Suprapubic skin (tissue), 3 donors: Measurements from ENCODE around the gene NEK11.

Experiments
- POLR2A ChIP-seq, 2 donors: fragments of 450-650 bp; IDR thresholded peaks; one replicate each; pipeline ENCODE4 v1.6.1; 2017; ENCODE audit warnings: antibody characterized with exemption in 2 of 2, mild to moderate bottlenecking in 2 of 2, moderate library complexity in 2 of 2
- TF ChIP-seq, protein P1 (sequence below), 2 donors: fragments of 200-600 bp in 1 of 2; fragments of 450-650 bp in 1 of 2; sonication (generic) in 1 of 2; IDR thresholded peaks; one replicate each; pipeline ENCODE4 v1.5.1; 2016 to 2019; ENCODE audit warnings: antibody characterized with exemption in 2 of 2, mild to moderate bottlenecking in 1 of 2, moderate library complexity in 1 of 2

DNA sequence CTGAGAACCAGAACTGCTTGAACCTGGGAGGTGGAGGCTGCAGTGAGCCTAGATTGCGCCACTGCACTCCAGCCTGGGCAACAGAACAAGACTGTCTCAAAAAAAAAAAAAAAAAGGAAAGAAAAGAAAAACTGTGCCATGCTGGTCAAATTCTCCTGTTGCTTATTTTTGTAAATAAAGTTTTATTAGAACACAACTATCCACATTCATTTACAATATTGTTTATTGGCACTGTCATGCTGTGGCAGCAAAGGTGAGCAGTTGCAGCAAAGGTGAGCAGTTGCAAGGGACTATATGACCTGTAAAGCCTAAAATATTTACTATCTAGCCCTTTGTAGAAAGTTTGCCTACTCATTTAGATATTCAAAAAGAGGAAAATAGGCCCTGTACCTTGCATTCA lies 18.4 kb upstream of the NEK11 start:
- TF ChIP-seq POLR2A (IDR thresholded peaks at IDR 0.05) = no peak
- TF ChIP-seq, protein P1, sequence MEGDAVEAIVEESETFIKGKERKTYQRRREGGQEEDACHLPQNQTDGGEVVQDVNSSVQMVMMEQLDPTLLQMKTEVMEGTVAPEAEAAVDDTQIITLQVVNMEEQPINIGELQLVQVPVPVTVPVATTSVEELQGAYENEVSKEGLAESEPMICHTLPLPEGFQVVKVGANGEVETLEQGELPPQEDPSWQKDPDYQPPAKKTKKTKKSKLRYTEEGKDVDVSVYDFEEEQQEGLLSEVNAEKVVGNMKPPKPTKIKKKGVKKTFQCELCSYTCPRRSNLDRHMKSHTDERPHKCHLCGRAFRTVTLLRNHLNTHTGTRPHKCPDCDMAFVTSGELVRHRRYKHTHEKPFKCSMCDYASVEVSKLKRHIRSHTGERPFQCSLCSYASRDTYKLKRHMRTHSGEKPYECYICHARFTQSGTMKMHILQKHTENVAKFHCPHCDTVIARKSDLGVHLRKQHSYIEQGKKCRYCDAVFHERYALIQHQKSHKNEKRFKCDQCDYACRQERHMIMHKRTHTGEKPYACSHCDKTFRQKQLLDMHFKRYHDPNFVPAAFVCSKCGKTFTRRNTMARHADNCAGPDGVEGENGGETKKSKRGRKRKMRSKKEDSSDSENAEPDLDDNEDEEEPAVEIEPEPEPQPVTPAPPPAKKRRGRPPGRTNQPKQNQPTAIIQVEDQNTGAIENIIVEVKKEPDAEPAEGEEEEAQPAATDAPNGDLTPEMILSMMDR (IDR thresholded peaks at IDR 0.05) = no peak
